Pancreas (tissue), 10 donors: ENCODE data around the gene RPTOR. TPM values are rescaled to one million over a fixed set of nuclear protein-coding genes. Genes with fewer than 3 reads are reported as not detected.

Experiments used
- ATAC-seq, 4 donors: fragments of 200-7000 bp; cut with Tn5 transposase; one replicate each; pipeline versions ENCODE4 v1.8.0 to v1.9.1; 2020; ENCODE audit warnings: mild to moderate bottlenecking in 4 of 4, moderate library complexity in 4 of 4
- DNase-seq, 6 donors: peaks; one replicate each; pipeline ENCODE4 v3.0.0-alpha.2; 2020
- FAIRE-seq: peaks from 2 replicates; lab custom pipeline; 2012; peaks lifted over from hg19 to GRCh38; lab: Jason Lieb, UNC
- H3K27ac ChIP-seq, 4 donors: fragments of 200-600 bp; sonication (generic); 1 replicate in 3 of 4; 2 replicates in 1 of 4; pipeline versions ENCODE4 v1.5.0 to v1.8.0; 2020
- H3K27me3 ChIP-seq, 4 donors: fragments of 200-600 bp; one replicate each; pipeline ENCODE4 v1.8.0; 2021
- H3K36me3 ChIP-seq, 3 donors: fragments of 200-600 bp; sonication (generic) in 1 of 3; one replicate each; pipeline versions ENCODE4 v1.5.0 to v1.8.0; 2020 to 2021
- H3K4me1 ChIP-seq, 3 donors: fragments of 200-600 bp; one replicate each; pipeline ENCODE4 v1.8.0; 2021
- H3K4me3 ChIP-seq, 4 donors: fragments of 200-600 bp; sonication (generic) in 2 of 4; one replicate each; pipeline versions ENCODE4 v1.5.0 to v1.8.0; 2020 to 2021
- H3K9me3 ChIP-seq, 4 donors: fragments of 200-600 bp; one replicate each; pipeline ENCODE4 v1.8.0; 2021
- CTCF ChIP-seq, 4 donors: fragments of 200-600 bp; sonication (generic) in 3 of 4; IDR thresholded peaks; one replicate each; pipeline versions ENCODE4 v1.5.0 to v1.8.0; 2021; ENCODE audit warnings: antibody characterized with exemption in 4 of 4
- whole genome bisulfite sequencing, 2 donors: extraction: QIAGEN DNeasy Blood & Tissue Kit; methylation state at CpG; one replicate each; pipeline ENCODE4 v1.1.7; 2013; 5-methylcytosine and 5-hydroxymethylcytosine counted together
- intact Hi-C, 3 donors: fragments of 100-400 bp; cut with DNase I; formaldehyde crosslinking; loops; one replicate each; pipeline versions ENCODE4 v1.11.1 to v1.14.2; 2022
- polyA plus RNA-seq, 2 donors: library from polyadenylated mRNA; stranded (reverse); fragments of 200-250 nt; gene quantifications; one replicate each; pipeline ENCODE4 v1.2.3, GENCODE V29; 2013
- total RNA-seq, 6 donors: library from RNA; stranded (reverse); fragmentation: NEBNext Ultra II Directional in 4 of 6; extraction: Animal tissue kit (Norgen Biotek cat#: 25700) in 4 of 6; gene quantifications; one replicate each; pipeline versions ENCODE4 v1.2.1 to v1.2.4, GENCODE V29; 2021 to 2023
- donor health status: healthy with polysubstance abuse.
- donor health status: DM: no; HTN: no; CAD: no; lungs with moderate emphysema.
- donor health status: DM: no; HTN: no; CAD: no.
- donor health status: control.
- donor health status: control.
- donor health status: Bipolar disorder and iron deficiency.
- donor health status: DM: yes; HTN: yes; CAD: no.
- donor health status: DM: no; HTN: no; CAD: no.
- donor health status: DM: no; HTN: no; CAD: no.
- donor health status: DM: yes; HTN: yes; CAD: no.

The RPTOR gene
- total and polyA plus RNA-seq, 8 donors = 5.0 to 18.9 (median 13.2) TPM

GRCh38 chr17:80953471-80954315 lies 409.1 kb downstream of the RPTOR start:
- ATAC-seq = no peak
- no peaks in the 10 kb centered on the region for H3K36me3 ChIP-seq
- no peak for DNase-seq
- no peaks in the 10 kb centered on the region for H3K9me3 ChIP-seq
- no peaks in the 10 kb centered on the region for H3K27me3 ChIP-seq
- 95 to 98% methylated on average over 22 of the region's 22 CpGs for WGBS, 2 donors
- TF ChIP-seq CTCF (IDR thresholded peaks at IDR 0.05) = no peak
- H3K4me1 ChIP-seq = no peaks in the 10 kb centered on the region
- no peak overlapping the region for H3K27ac ChIP-seq
- intact Hi-C loops = no loop called here
- H3K4me3 ChIP-seq = no peak overlapping the region
- no peak for FAIRE-seq

GRCh38 chr17:80955078-80955477 lies 410.4 kb downstream of the RPTOR start:
- H3K36me3 ChIP-seq = no peaks in the 10 kb centered on the region
- no peak overlapping the region for H3K27ac ChIP-seq
- H3K4me1 ChIP-seq = no peaks in the 10 kb centered on the region
- intact Hi-C loops = no loop called here
- H3K9me3 ChIP-seq = no peaks in the 10 kb centered on the region
- DNase-seq (no peak), FAIRE-seq (no peak), ATAC-seq (no peak)
- no peaks in the 10 kb centered on the region for H3K27me3 ChIP-seq
- no peak overlapping the region for H3K4me3 ChIP-seq
- 99 to 100% methylated on average over 5 of the region's 5 CpGs for WGBS, 2 donors
- no peak for TF ChIP-seq CTCF (IDR thresholded peaks at IDR 0.05)

GRCh38 chr17:80955671-80956280 lies 411.1 kb downstream of the RPTOR start:
- no peak overlapping the region for H3K27ac ChIP-seq
- H3K9me3 ChIP-seq = no peaks in the 10 kb centered on the region
- ATAC-seq (no peak), DNase-seq (no peak), FAIRE-seq (no peak)
- no peaks in the 10 kb centered on the region for H3K36me3 ChIP-seq
- no peaks in the 10 kb centered on the region for H3K4me1 ChIP-seq
- intact Hi-C loops = no loop called here
- no peak overlapping the region for H3K4me3 ChIP-seq
- TF ChIP-seq CTCF (IDR thresholded peaks at IDR 0.05) = no peak
- 93 to 95% methylated on average over 16 of the region's 16 CpGs for WGBS, 2 donors
- H3K27me3 ChIP-seq = no peaks in the 10 kb centered on the region

- no peak for FAIRE-seq
- intact Hi-C loops = no loop called here
- Histone ChIP-seq H3K36me3 (no peaks in the 10 kb centered on the region), H3K4me3 (no peak overlapping the region), H3K27ac (no peak overlapping the region), H3K9me3 (no peaks in the 10 kb centered on the region), H3K27me3 (no peaks in the 10 kb centered on the region), H3K4me1 (no peaks in the 10 kb centered on the region)
- DNase-seq = no peak
- TF ChIP-seq CTCF (IDR thresholded peaks at IDR 0.05) = no peak
- whole genome bisulfite sequencing, 2 donors = 85 to 90% methylated on average over 27 to 28 of the region's 29 CpGs
- no peak for ATAC-seq
Measured at GRCh38 chr17:80956321-80957190, 411.9 kb downstream of the RPTOR start.
